Measurements from ENCODE around the gene ZNF407.

ZNF407 gene

GRCh38 chr18:75112186-75113096, 514.8 kb downstream of the ZNF407 start:
- ATAC-seq (ENCODE audit: low read depth) (no peak), DNase-seq (ENCODE audit: low spot score) (no peak)
- Histone ChIP-seq H3K27me3 (ENCODE audit: insufficient read depth, poor library complexity, severe bottlenecking) (no peaks in the 10 kb centered on the region), H3K4me3 (ENCODE audit: severe bottlenecking) (no peak overlapping the region), H3K4me1 (ENCODE audit: insufficient read depth, poor library complexity, severe bottlenecking) (no peaks in the 10 kb centered on the region), H3K9me3 (ENCODE audit: severe bottlenecking) (no peaks in the 10 kb centered on the region), H3K27ac (ENCODE audit: poor library complexity, severe bottlenecking) (no peak overlapping the region), H3K36me3 (ENCODE audit: low read depth) (no peaks in the 10 kb centered on the region)
- TF ChIP-seq, protein P1, sequence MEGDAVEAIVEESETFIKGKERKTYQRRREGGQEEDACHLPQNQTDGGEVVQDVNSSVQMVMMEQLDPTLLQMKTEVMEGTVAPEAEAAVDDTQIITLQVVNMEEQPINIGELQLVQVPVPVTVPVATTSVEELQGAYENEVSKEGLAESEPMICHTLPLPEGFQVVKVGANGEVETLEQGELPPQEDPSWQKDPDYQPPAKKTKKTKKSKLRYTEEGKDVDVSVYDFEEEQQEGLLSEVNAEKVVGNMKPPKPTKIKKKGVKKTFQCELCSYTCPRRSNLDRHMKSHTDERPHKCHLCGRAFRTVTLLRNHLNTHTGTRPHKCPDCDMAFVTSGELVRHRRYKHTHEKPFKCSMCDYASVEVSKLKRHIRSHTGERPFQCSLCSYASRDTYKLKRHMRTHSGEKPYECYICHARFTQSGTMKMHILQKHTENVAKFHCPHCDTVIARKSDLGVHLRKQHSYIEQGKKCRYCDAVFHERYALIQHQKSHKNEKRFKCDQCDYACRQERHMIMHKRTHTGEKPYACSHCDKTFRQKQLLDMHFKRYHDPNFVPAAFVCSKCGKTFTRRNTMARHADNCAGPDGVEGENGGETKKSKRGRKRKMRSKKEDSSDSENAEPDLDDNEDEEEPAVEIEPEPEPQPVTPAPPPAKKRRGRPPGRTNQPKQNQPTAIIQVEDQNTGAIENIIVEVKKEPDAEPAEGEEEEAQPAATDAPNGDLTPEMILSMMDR (IDR thresholded peaks at IDR 0.05; ENCODE audit: poor library complexity, severe bottlenecking), result no peak

- H3K27ac ChIP-seq (ENCODE audit: poor library complexity, severe bottlenecking), result no peak overlapping the region
- no peak for ATAC-seq (ENCODE audit: low read depth)
Observed at GRCh38 chr18:75113455-75113854, 515.8 kb downstream of the ZNF407 start.

GRCh38 chr18:75114231-75114764, 516.6 kb downstream of the ZNF407 start:
- H3K36me3 ChIP-seq (ENCODE audit: low read depth), result no peaks in the 10 kb centered on the region
- no peak overlapping the region for H3K4me3 ChIP-seq (ENCODE audit: severe bottlenecking)
- H3K27me3 ChIP-seq (ENCODE audit: insufficient read depth, poor library complexity, severe bottlenecking), result no peaks in the 10 kb centered on the region
- no peak overlapping the region for H3K27ac ChIP-seq (ENCODE audit: poor library complexity, severe bottlenecking)
- ATAC-seq (ENCODE audit: low read depth), result no peak
- TF ChIP-seq, protein P1 (IDR thresholded peaks at IDR 0.05; ENCODE audit: poor library complexity, severe bottlenecking), result no peak
- DNase-seq (ENCODE audit: low spot score), result no peak
- H3K4me1 ChIP-seq (ENCODE audit: insufficient read depth, poor library complexity, severe bottlenecking), result no peaks in the 10 kb centered on the region
- H3K9me3 ChIP-seq (ENCODE audit: severe bottlenecking), result no peaks in the 10 kb centered on the region

More at GRCh38 chr18:75113455-75113854, 515.8 kb downstream of the ZNF407 start:
- Histone ChIP-seq H3K36me3 (ENCODE audit: low read depth) (no peaks in the 10 kb centered on the region), H3K27me3 (ENCODE audit: insufficient read depth, poor library complexity, severe bottlenecking) (no peaks in the 10 kb centered on the region), H3K4me1 (ENCODE audit: insufficient read depth, poor library complexity, severe bottlenecking) (no peaks in the 10 kb centered on the region), H3K4me3 (ENCODE audit: severe bottlenecking) (no peak overlapping the region), H3K9me3 (ENCODE audit: severe bottlenecking) (no peaks in the 10 kb centered on the region)
- TF ChIP-seq, protein P1 (IDR thresholded peaks at IDR 0.05; ENCODE audit: poor library complexity, severe bottlenecking), result no peak
- no peak for DNase-seq (ENCODE audit: low spot score)

Data from RWPE2 (cell line).